K562 (cell line): Measurements from ENCODE around the gene AZU1.

ENCODE experiments used
- HNRNPK ChIP-seq: fragments of 200-400 bp; formaldehyde crosslinking; IDR thresholded peaks from one replicate; pipeline ENCODE4 v1.6.1; 2018; ENCODE audit warnings: mild to moderate bottlenecking, low read depth, low read length; ENCODE audit not compliant: poor library complexity, severe bottlenecking
- SAFB ChIP-seq: fragments of 200-400 bp; formaldehyde crosslinking; IDR thresholded peaks from 2 replicates; pipeline ENCODE4 v1.6.1; 2017; ENCODE audit warnings: low read depth, low read length, borderline replicate concordance
- TAF15 ChIP-seq: fragments of 200-400 bp; formaldehyde crosslinking; IDR thresholded peaks from 2 replicates; pipeline ENCODE4 v1.6.1; 2017; ENCODE audit warnings: mild to moderate bottlenecking, low read depth, low read length, moderate library complexity
- ZNF408 ChIP-seq: fragments of 250-450 bp; sonication (Bioruptor Pico); IDR thresholded peaks from 2 replicates; pipeline ENCODE4 v1.4.0; 2020; ENCODE audit warnings: low read depth, mild to moderate bottlenecking, moderate library complexity
- TF ChIP-seq, protein P1 (sequence below), 2 experiments: fragments of 450-650 bp; formaldehyde crosslinking in 1 of 2; IDR thresholded peaks; 2 replicates each; pipeline versions ENCODE4 v1.4.0 to v1.6.1; 2014 to 2020; ENCODE audit warnings: mild to moderate bottlenecking in 2 of 2, borderline replicate concordance in 1 of 2, low read depth in 1 of 2

DNA sequence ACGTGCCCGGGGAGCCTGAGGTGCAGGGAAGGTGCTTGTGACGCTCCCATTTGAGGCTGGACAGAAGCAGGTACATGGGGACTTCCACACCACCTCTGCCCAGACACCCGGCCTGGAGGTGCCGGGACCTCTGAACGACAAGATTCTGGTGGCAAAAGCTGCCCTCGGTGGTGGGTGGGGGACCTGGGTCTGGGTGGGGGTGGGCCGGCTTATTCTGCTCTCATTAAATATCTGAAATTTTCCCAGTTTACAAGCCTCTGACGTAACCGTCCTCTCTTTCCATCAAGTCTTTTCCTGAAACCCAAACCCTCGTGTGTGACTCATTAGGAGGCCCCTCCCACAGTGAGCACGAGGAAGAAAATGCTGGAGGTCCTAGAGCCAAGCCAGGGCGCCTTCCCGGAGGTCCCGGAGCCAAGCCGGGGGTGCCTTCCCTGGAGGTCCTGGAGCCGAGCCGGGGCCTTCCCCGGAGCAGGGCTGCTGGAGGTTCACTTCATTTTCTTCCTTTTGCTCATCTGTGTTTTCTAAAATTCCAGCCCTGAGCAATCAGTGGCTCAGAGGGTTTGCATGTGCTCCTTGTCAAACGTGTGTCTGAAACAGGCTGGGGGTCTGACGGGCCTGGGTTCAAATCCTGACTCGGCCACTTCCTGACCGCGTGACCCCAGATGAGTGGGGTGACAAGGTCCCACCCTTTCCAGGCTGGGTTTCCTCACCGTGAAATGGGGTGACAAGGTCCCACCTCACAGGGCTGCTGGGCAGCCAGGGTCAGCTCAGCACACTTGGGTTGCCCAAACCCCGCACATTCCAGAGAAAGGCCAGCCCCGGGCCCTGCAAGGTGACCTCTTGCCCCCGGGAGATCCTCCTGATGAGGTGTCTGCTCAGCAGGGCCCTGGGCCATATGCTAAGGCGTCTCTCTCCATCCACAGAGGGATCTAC lies 41.9 kb downstream of the AZU1 start:
- TF ChIP-seq, protein P1, sequence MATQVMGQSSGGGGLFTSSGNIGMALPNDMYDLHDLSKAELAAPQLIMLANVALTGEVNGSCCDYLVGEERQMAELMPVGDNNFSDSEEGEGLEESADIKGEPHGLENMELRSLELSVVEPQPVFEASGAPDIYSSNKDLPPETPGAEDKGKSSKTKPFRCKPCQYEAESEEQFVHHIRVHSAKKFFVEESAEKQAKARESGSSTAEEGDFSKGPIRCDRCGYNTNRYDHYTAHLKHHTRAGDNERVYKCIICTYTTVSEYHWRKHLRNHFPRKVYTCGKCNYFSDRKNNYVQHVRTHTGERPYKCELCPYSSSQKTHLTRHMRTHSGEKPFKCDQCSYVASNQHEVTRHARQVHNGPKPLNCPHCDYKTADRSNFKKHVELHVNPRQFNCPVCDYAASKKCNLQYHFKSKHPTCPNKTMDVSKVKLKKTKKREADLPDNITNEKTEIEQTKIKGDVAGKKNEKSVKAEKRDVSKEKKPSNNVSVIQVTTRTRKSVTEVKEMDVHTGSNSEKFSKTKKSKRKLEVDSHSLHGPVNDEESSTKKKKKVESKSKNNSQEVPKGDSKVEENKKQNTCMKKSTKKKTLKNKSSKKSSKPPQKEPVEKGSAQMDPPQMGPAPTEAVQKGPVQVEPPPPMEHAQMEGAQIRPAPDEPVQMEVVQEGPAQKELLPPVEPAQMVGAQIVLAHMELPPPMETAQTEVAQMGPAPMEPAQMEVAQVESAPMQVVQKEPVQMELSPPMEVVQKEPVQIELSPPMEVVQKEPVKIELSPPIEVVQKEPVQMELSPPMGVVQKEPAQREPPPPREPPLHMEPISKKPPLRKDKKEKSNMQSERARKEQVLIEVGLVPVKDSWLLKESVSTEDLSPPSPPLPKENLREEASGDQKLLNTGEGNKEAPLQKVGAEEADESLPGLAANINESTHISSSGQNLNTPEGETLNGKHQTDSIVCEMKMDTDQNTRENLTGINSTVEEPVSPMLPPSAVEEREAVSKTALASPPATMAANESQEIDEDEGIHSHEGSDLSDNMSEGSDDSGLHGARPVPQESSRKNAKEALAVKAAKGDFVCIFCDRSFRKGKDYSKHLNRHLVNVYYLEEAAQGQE (IDR thresholded peaks at IDR 0.05; ENCODE audit: borderline replicate concordance): no peak
- TF ChIP-seq, protein P1 (CRISPR knock-in tag; IDR thresholded peaks at IDR 0.05; ENCODE audit: low read depth): no peak
- TF ChIP-seq SAFB (no peak), HNRNPK (no peak), ZNF408 (CRISPR knock-in tag) (no peak), TAF15 (no peak)
